ENCODE measurements around the gene CDH26.

DNA sequence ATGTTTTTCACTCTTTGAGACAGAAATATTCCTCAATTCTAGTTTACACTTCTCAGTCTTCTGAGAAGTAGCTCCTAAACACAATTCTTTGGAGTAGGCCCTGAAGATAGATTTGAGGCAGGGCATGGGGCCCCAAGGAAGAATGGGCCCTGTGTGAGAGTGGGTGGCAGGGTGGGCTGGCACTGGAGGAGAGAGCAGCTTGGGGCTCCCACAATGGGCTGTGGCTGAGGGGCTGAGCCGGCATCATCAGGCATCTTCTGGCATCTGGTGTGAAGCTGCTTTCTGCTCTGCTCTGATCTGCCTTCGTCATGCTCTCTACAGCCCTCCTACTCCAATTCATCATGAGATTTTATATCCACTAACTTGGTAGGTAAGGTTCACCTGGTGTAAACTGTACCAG, 88.2 kb downstream of the CDH26 start:
- TF ChIP-seq, protein P1, sequence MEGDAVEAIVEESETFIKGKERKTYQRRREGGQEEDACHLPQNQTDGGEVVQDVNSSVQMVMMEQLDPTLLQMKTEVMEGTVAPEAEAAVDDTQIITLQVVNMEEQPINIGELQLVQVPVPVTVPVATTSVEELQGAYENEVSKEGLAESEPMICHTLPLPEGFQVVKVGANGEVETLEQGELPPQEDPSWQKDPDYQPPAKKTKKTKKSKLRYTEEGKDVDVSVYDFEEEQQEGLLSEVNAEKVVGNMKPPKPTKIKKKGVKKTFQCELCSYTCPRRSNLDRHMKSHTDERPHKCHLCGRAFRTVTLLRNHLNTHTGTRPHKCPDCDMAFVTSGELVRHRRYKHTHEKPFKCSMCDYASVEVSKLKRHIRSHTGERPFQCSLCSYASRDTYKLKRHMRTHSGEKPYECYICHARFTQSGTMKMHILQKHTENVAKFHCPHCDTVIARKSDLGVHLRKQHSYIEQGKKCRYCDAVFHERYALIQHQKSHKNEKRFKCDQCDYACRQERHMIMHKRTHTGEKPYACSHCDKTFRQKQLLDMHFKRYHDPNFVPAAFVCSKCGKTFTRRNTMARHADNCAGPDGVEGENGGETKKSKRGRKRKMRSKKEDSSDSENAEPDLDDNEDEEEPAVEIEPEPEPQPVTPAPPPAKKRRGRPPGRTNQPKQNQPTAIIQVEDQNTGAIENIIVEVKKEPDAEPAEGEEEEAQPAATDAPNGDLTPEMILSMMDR (IDR thresholded peaks at IDR 0.05): no peak
- TF ChIP-seq ZFX (IDR thresholded peaks at IDR 0.05; ENCODE audit: borderline replicate concordance): no peak

Data from 22Rv1 (cell line).